Measurements from ENCODE around the gene MYBPC2.

DNA sequence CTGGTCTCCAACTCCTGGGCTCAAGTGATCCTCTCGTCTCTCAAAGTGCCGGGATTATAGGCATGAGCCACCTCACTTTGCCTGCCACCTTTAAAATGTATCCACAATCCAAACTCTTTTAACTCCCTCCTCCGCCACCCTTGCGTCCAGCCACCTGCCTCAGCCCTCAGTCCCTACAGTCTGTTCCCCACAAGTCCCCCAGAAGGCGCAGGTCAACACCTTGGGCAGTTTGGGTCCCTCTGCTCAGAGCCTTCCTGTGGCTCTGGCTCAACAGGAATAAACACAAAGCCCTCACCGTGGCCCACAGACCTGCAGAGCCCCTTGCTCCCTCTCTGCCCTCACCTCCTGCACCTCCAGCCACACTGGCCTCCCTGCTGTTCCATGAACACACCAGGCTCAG, 36.1 kb downstream of the MYBPC2 start:
- TF ChIP-seq CTCF (IDR thresholded peaks at IDR 0.05; ENCODE audit: borderline replicate concordance, extremely low read depth, low read length, poor library complexity, severe bottlenecking) (no peak), EZH2 (IDR thresholded peaks at IDR 0.05; ENCODE audit: borderline replicate concordance, low read depth, low read length, severe bottlenecking) (no peak)
